CD4-positive, alpha-beta T cell treated with Interleukin-1 beta for 1 hour (primary cell): Measurements from ENCODE around the gene RNF212.
"Not testable (repeated sequence)": the region's sequence is repeated elsewhere in the genome, so short reads cannot be mapped to it uniquely, and the experiment has no call there.

ENCODE experiments used
- DNase-seq, 2 donors: peaks; one replicate each; pipeline ENCODE4 v3.0.0-alpha.2; 2020 to 2022

RNF212 gene, protein sequence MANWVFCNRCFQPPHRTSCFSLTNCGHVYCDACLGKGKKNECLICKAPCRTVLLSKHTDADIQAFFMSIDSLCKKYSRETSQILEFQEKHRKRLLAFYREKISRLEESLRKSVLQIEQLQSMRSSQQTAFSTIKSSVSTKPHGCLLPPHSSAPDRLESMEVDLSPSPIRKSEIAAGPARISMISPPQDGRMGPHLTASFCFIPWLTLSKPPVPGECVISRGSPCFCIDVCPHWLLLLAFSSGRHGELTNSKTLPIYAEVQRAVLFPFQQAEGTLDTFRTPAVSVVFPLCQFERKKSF

DNA sequence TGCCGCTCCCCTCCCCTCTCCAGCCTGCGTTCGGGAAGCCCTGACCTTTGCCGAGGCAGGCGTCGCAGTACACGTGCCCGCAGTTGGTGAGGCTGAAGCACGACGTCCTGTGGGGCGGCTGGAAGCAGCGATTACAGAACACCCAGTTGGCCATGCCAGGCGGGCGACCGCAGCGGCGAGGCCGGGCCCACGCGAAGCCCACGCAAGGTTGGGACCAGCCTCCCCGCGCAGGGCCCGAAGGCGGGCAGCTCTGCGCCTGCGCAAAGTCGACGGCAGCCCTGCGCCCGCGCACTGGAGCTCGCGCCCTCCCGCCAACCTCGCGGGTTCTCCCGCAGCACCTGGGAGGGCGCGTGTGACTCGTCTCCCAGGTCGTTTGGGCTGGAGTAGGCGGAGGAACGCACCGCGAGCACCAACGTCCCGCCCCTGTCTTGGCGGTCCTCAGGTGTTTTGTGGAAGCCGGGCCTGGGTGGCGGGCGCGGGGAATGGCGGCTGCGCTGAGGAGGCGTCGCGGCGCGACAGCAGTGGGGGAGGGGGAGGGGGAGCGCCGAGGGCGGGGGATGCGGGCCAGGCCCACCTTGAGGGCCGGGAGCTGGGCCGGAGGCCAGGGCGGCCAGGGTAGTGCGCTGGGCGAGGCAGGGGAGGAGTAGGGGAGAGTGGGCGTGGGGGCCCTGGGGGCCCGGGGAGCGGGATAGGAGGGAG, at the start of gene RNF212:
Gene RNF212 (minus strand): TSS at position 254 of the 699 bp plus-strand sequence. CDS start 100 bp downstream, at position 154.
- DNase-seq = peak; percentile 48 to 65

- DNase-seq = no peak
Observed at GRCh38 chr4:1160351-1160750, 47.0 kb upstream of the RNF212 start.

GRCh38 chr4:1156069-1156468, 42.7 kb upstream of the RNF212 start:
- DNase-seq = no peak

DNA sequence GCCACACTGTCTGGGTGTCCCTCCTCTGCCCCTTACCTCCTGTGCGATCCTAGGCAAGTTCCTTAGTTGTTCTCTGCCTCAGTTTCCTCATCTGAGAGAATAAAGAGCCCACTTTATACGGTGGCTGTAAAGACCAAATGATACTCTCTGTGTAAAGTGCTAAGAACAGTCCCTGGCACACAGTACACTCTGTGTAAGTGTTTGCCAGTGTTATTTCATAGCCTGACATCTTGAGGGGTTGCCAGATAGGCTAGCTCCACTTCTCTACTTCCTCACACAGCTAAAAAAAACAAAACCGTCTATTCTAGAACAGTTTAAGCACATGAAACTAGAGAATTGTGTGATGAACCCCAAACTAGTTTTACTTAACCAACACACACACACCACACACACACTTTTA, 42.0 kb upstream of the RNF212 start:
- DNase-seq = no peak

GRCh38 chr4:1154523-1155182, 41.3 kb upstream of the RNF212 start:
- DNase-seq = no peak

- no peak for DNase-seq
Observed at GRCh38 chr4:1154126-1154522, 40.8 kb upstream of the RNF212 start.

- no peak for DNase-seq
Observed at GRCh38 chr4:1153567-1154090, 40.3 kb upstream of the RNF212 start.

DNA sequence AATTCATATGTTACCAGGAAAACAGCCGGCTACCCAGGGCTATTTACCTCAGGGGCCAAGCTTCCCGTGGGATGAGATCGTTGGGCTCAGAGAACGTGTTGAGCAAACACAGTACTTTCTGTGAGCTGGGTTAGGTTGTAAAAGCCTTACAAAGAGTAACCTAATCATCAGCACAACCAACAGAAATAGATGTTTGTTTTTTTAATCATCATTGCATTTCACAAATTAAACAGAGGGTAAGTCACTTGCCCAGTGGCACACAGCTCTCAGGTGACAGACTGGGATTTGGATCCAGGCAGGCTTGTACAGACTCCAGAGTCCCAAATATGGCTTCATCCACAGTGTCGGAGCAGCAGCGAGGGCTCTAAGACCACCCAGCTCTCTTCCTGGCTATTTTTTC, 38.9 kb upstream of the RNF212 start:
- no peak for DNase-seq

DNA sequence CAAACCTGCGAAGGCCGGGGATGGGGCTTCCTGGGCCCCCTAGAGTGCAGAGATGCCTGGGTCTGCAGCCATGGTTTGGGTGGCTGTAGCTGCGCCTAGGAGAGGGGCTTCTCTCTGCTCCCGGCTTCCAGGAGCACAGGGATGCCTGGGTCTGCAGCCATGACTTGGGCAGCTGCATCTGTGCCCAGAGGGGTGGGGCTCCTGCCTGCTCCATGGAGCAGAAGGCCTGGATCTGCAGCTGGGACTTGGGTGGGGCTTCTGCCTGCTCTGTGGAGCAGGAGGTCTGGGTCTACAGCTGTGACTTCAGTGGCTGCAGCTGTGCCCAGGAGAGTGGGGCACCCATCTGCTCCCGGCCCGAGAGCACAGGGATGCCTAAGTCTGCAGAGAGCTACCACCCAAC, 38.2 kb upstream of the RNF212 start:
- DNase-seq = no peak

DNA sequence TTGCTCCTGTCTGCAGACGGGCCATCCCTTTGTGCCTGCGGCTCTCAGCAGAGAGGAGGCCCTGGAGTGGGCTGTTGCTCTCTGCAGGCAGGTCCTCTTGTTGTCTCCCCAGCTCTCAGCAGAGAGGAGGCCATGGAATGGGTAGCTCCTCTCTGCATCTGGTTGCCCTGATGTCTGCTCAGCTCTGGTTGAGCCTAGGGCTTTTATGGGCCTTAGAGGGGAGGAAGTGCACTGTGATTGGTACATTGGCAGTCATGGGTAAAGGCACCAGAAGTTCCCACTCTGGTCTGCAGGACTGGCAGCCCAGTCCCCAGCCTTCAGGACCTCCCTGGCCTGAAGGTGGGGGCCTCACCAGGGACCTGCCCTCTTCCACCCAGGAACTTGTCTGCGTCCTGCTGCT, 37.5 kb upstream of the RNF212 start:
- no peak for DNase-seq

- no peak for DNase-seq
Observed at GRCh38 chr4:1139860-1140259, 26.5 kb upstream of the RNF212 start.

GRCh38 chr4:1137850-1138249, 24.5 kb upstream of the RNF212 start:
- DNase-seq = no peak

GRCh38 chr4:1137063-1137776, 23.9 kb upstream of the RNF212 start:
- peak in 1 of 2 donors; percentile 11 for DNase-seq

GRCh38 chr4:1136048-1136447, 22.7 kb upstream of the RNF212 start:
- no peak for DNase-seq

- no peak for DNase-seq
Observed at GRCh38 chr4:1133033-1133432, 19.7 kb upstream of the RNF212 start.

DNA sequence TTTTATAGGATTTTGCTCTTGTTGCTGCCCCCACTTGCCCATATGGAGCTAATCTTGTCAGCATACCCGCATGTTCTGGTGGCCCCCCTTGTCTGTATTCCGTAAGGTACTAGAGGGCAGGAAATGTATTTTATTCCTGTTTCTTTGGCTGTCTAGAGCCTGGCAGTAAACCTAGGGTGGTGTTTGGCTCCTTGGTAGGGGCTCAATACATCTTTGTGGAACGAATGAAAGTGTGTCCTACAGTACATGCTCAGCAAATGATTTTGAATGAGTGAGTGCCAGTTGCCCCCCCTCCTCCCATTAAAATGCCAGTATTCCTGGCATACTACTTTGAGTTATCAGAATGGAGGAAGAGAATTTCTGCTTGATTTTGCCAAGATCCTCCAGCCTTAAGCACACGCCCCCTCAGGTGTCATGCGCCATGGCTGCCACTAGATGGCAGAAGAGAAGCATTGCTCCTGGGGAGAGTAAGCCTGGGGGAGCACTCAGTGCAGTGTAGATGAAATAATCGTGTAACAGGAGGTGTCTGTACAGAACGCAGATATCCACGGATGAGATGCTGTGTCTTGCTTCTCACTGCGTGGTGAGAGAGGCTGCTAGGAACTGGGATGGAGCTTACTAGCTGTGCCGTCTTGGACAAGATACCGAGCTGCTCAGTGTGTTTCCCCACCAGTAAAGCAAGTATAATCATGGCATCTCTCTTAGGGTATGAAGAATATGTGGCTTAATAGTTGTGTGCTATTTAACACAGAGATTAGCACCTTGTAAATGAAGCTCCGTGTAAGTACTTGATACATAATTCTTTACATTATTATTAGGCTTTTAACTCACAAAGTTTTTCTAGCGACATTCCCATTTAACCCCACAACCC, 17.2 kb upstream of the RNF212 start:
- DNase-seq = peak; percentile 76 to 83

DNA sequence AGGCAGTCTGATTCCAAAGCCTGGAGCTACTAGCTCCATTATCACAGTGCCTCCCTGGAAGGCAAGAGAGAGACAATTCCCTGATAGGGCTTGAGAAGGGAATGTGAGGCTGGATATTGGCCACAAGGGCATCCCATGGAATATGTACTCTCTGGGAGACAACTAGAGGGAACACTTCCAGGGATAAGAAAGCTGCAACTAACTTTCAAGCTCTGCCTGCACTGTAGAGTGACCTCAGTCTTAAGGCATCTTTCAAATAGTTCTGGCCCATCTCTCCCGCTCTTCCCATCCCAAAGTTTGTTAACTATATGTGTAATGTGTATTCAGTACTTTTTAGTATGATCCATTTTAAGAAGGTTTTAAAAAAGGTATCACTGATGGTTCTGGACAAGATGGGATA, 13.1 kb upstream of the RNF212 start:
- no peak for DNase-seq

- not testable (repeated sequence) for DNase-seq
Observed at GRCh38 chr4:1125466-1125865, 12.1 kb upstream of the RNF212 start.

GRCh38 chr4:1124818-1125217, 11.5 kb upstream of the RNF212 start:
- DNase-seq = no peak

GRCh38 chr4:1122505-1122904, 9.1 kb upstream of the RNF212 start:
- no peak for DNase-seq

DNA sequence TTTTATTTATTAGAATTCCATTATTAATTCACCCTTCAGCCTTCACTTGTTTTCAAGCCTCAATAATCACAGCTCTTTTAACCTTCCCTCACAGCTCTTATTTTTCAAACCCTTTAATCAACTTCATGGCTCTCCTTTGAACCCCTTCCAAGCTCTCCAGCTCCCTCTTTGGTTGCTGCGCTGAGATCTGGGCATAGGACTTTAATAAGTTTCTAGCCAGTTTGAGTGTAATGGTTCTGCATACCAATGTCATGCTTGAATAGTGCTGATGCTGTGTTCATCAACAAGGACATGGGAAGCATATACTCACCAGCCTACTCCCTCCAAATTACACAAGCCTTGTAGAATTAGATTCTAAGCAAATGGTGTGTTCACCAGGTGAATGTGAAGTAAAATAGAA, 3.5 kb upstream of the RNF212 start:
- no peak for DNase-seq
